Gastroesophageal sphincter (tissue), 3 donors: ENCODE results near the gene PPM1L.

Source experiments
- EP300 ChIP-seq: sonication (generic); formaldehyde crosslinking; IDR thresholded peaks from one replicate; pipeline ENCODE4 v1.6.1; 2017; ENCODE audit warnings: antibody characterized with exemption, mild to moderate bottlenecking
- POLR2A ChIP-seq, 2 donors: fragments of 450-650 bp; IDR thresholded peaks; one replicate each; pipeline ENCODE4 v1.6.1; 2017; ENCODE audit warnings: antibody characterized with exemption in 2 of 2, mild to moderate bottlenecking in 2 of 2, moderate library complexity in 1 of 2
- POLR2AphosphoS5 ChIP-seq: sonication (generic); formaldehyde crosslinking; IDR thresholded peaks from one replicate; pipeline ENCODE4 v1.6.1; 2017; ENCODE audit warnings: antibody characterized with exemption
- TF ChIP-seq, protein P1 (sequence below), 4 experiments: fragments of 200-600 bp in 2 of 4; fragments of 450-650 bp in 2 of 4; sonication (generic) in 1 of 4; IDR thresholded peaks; one replicate each; pipeline ENCODE4 v1.5.1; 2017 to 2019; ENCODE audit warnings: antibody characterized with exemption in 4 of 4, mild to moderate bottlenecking in 2 of 4, moderate library complexity in 2 of 4

DNA sequence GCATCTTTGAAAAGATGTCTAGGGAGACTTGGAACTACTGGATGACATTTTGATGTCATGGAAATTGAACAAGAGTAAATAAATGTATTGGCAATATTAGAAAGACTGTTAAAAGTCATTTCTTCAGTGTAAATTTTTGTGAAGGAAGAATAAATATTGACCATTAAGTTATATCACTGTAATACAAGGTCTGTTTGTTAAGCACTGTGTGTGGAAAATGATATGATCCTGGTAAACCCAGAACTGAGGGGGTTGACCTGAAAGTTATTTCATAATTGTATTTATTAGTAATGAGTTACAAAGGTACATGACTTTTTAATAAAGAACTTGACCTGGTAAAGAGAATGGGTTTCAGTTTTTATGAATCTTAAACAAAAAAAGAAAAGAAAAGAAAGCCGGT lies 242.6 kb downstream of the PPM1L start:
- TF ChIP-seq, protein P1, sequence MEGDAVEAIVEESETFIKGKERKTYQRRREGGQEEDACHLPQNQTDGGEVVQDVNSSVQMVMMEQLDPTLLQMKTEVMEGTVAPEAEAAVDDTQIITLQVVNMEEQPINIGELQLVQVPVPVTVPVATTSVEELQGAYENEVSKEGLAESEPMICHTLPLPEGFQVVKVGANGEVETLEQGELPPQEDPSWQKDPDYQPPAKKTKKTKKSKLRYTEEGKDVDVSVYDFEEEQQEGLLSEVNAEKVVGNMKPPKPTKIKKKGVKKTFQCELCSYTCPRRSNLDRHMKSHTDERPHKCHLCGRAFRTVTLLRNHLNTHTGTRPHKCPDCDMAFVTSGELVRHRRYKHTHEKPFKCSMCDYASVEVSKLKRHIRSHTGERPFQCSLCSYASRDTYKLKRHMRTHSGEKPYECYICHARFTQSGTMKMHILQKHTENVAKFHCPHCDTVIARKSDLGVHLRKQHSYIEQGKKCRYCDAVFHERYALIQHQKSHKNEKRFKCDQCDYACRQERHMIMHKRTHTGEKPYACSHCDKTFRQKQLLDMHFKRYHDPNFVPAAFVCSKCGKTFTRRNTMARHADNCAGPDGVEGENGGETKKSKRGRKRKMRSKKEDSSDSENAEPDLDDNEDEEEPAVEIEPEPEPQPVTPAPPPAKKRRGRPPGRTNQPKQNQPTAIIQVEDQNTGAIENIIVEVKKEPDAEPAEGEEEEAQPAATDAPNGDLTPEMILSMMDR (IDR thresholded peaks at IDR 0.05), result no peak
- TF ChIP-seq POLR2A (IDR thresholded peaks at IDR 0.05), result no peak
- no peak for TF ChIP-seq EP300
- TF ChIP-seq POLR2AphosphoS5, result no peak
